Naive thymus-derived CD4-positive, alpha-beta T cell (primary cell): Measurements from ENCODE around the gene L3MBTL3. TPM values are rescaled to one million over a fixed set of nuclear protein-coding genes. Genes with fewer than 3 reads are reported as not detected.

Experiments
- ATAC-seq: fragments of 150-1000 bp; cut with Tn5 transposase; 2 replicates; pipeline ENCODE4 v1.10.0; 2021; ENCODE audit warnings: mild to moderate bottlenecking, moderate library complexity
- CTCF ChIA-PET: fragments of 350-600 bp; sonication (Branson Sonifier 250); formaldehyde crosslinking; loops from one replicate; lab custom pipeline; 2021; ENCODE audit warnings: antibody characterized with exemption; lab: Charles Lee
- POLR2A ChIA-PET: fragments of 350-600 bp; sonication (Branson Sonifier 250); formaldehyde crosslinking; loops from one replicate; lab custom pipeline; 2021; ENCODE audit warnings: antibody characterized with exemption, inconsistent platforms; lab: Charles Lee
- DNase-seq, 9 donors: peaks; one replicate each; pipeline versions ENCODE4 v3.0.0 to v3.0.0-alpha.2; 2020 to 2022; ENCODE audit warnings: mixed read lengths in 1 of 9
- H3K27ac ChIP-seq: one replicate; pipeline ENCODE4 v1.7.0; 2013; ENCODE audit warnings: mild to moderate bottlenecking, low read depth, low read length, moderate library complexity
- H3K27me3 ChIP-seq, 2 donors: one replicate each; pipeline ENCODE4 v1.7.0; 2013; ENCODE audit warnings: low read length in 2 of 2, mild to moderate bottlenecking in 2 of 2, moderate library complexity in 2 of 2; ENCODE audit not compliant: control insufficient read depth in 2 of 2, insufficient read depth in 2 of 2
- H3K36me3 ChIP-seq, 3 experiments: 1 replicate in 2 of 3; 2 replicates in 1 of 3; pipeline ENCODE4 v1.7.0; 2013; ENCODE audit warnings: low read length in 3 of 3, mild to moderate bottlenecking in 3 of 3, moderate library complexity in 1 of 3; ENCODE audit not compliant: insufficient read depth in 3 of 3, control insufficient read depth in 2 of 3
- H3K4me1 ChIP-seq, 2 donors: one replicate each; pipeline ENCODE4 v1.7.0; 2013; ENCODE audit warnings: low read length in 2 of 2, mild to moderate bottlenecking in 2 of 2, moderate library complexity in 1 of 2; ENCODE audit not compliant: control insufficient read depth in 2 of 2, insufficient read depth in 2 of 2
- H3K4me3 ChIP-seq: 2 replicates; pipeline ENCODE4 v1.7.0; 2013; ENCODE audit warnings: mild to moderate bottlenecking, low read length
- H3K9me3 ChIP-seq, 3 experiments: 1 replicate in 2 of 3; 2 replicates in 1 of 3; pipeline ENCODE4 v1.7.0; 2013; ENCODE audit warnings: low read length in 3 of 3; ENCODE audit not compliant: control insufficient read depth in 2 of 3
- H3K27ac Mint-ChIP-seq, 9 donors: one replicate each; pipeline ENCODE4 v1.8.0; 2020 to 2022; ENCODE audit warnings: mixed read lengths in 9 of 9, mild to moderate bottlenecking in 8 of 9, moderate library complexity in 5 of 9, inconsistent platforms in 2 of 9
- H3K27me3 Mint-ChIP-seq, 5 donors: one replicate each; pipeline ENCODE4 v1.8.0; 2021 to 2022; ENCODE audit warnings: mixed read lengths in 5 of 5, mild to moderate bottlenecking in 1 of 5
- H3K36me3 Mint-ChIP-seq, 5 donors: one replicate each; pipeline ENCODE4 v1.8.0; 2020 to 2022; ENCODE audit warnings: mixed read lengths in 5 of 5, mild to moderate bottlenecking in 3 of 5, inconsistent platforms in 1 of 5
- H3K4me1 Mint-ChIP-seq, 7 donors: one replicate each; pipeline ENCODE4 v1.8.0; 2020 to 2022; ENCODE audit warnings: mixed read lengths in 7 of 7, mild to moderate bottlenecking in 3 of 7, inconsistent platforms in 1 of 7
- H3K4me3 Mint-ChIP-seq, 10 donors: one replicate each; pipeline ENCODE4 v1.8.0; 2020 to 2022; ENCODE audit warnings: mild to moderate bottlenecking in 10 of 10, mixed read lengths in 10 of 10, moderate library complexity in 6 of 10, inconsistent platforms in 2 of 10
- H3K9me3 Mint-ChIP-seq, 11 donors: one replicate each; pipeline ENCODE4 v1.8.0; 2020 to 2022; ENCODE audit warnings: mixed read lengths in 11 of 11, mild to moderate bottlenecking in 4 of 11, inconsistent platforms in 1 of 11, moderate library complexity in 1 of 11
- intact Hi-C, 2 donors: fragments of 100-400 bp; cut with micrococcal nuclease; formaldehyde crosslinking; loops; one replicate each; pipeline ENCODE4 v1.15.1; 2023
- polyA plus RNA-seq, 2 donors: library from polyadenylated mRNA; unstranded; fragments of 300-500 nt; fragmentation: Illumina TruSeq; gene quantifications; one replicate each; pipeline ENCODE4 v1.2.3, GENCODE V29; 2021
- total RNA-seq, 6 experiments: library from RNA in 5 of 6; stranded (reverse) in 5 of 6; gene quantifications; 1 replicate in 5 of 6; 2 replicates in 1 of 6; pipeline ENCODE4 v1.2.3 and lab custom pipeline; 2021 to 2026

The L3MBTL3 gene
- total and polyA plus RNA-seq, 7 experiments from 2014 or later, result 4.8 to 47.5 (median 29.2) TPM

DNA sequence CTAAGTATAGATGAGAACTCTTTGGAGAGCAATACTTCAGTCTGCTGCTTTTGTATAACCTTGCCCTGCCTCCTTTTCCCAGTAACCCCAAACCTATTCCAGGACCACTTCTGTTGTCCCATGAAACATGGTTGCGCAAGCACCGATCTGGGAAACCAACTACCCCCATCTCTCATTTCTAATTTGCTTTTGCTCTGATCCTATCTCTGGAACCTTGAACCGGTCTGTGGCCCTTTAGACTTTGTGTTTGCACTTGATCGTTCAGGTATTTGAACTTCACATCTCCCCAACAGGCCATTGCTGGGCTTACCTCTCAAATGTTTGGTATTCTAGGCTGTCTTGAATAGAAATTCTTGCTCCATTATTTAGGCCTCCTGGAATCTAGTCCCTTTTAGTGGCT is 25.0 kb downstream of the L3MBTL3 start:
- ChIA-PET CTCF (interaction anchor here (0.7 kb wide), 1 partner anchor 180 kb away, joined by 3 read pairs; the partner anchor contains the start of gene SAMD3), POLR2A (no interaction called here)
- Mint-ChIP-seq H3K36me3 (peaks cover 5 to 36% (median 24%) of the 10 kb centered on the region in 5 donors), H3K4me1 (peaks cover 9 to 57% (median 34%) of the 10 kb centered on the region in 7 donors), H3K27me3 (no peaks in the 10 kb centered on the region), H3K4me3 (no peak overlapping the region), H3K9me3 (no peaks in the 10 kb centered on the region), H3K27ac (no peak overlapping the region)
- intact Hi-C loops, result loop anchor here in 1 of 2 donors (10.0 kb wide), 1 partner anchor 341 kb away; no protein-coding TSS in a partner anchor
- no peaks in the 10 kb centered on the region for H3K36me3 ChIP-seq
- H3K9me3 ChIP-seq, result no peaks in the 10 kb centered on the region
- no peak for ATAC-seq
- H3K4me3 ChIP-seq, result no peak overlapping the region
- H3K27me3 ChIP-seq, result no peaks in the 10 kb centered on the region
- H3K4me1 ChIP-seq, result no peaks in the 10 kb centered on the region
- H3K27ac ChIP-seq, result no peak overlapping the region
- DNase-seq, result no peak

- Mint-ChIP-seq H3K9me3 (no peaks in the 10 kb centered on the region), H3K36me3 (peaks cover 15 to 44% (median 34%) of the 10 kb centered on the region in 5 donors), H3K27ac (peak overlapping the region in 2 of 9 donors; percentile 46 to 55), H3K27me3 (no peaks in the 10 kb centered on the region), H3K4me3 (no peak overlapping the region), H3K4me1 (peaks cover 13 to 39% (median 22%) of the 10 kb centered on the region in 7 donors)
- Histone ChIP-seq H3K36me3 (peaks cover 0 to 20% (median 3%) of the 10 kb centered on the region in 3 experiments), H3K4me1 (no peaks in the 10 kb centered on the region), H3K27me3 (no peaks in the 10 kb centered on the region), H3K4me3 (no peak overlapping the region), H3K9me3 (no peaks in the 10 kb centered on the region), H3K27ac (no peak overlapping the region)
- CTCF ChIA-PET, result interaction anchor here (0.6 kb wide), 1 partner anchor 9 kb away, joined by 3 read pairs; no protein-coding TSS in a partner anchor
- POLR2A ChIA-PET, result no interaction called here
- ATAC-seq (no peak), DNase-seq (no peak)
- intact Hi-C loops, result loop anchor here in 1 of 2 donors (10.0 kb wide), 1 partner anchor 339 kb away; no protein-coding TSS in a partner anchor
Measured at GRCh38 chr6:130045622-130046021, 27.2 kb downstream of the L3MBTL3 start.

DNA sequence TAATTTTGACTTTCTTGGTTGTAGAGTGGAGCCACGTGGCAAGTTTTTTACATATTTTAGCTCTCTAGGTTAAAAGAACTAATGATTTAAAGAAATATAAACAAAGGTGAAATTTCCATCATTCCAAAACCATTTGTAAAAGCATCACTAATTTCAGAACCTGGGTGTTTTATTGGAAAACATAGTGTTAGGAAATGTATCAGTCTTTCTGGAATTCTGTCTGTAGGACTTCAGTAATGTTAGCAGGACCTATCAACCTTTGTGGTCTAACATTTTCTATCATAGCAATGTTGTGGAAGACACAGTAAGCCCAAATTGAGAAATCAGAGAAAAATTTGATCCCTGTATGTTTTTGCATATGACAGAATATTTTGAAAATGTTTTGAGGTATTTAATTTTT is 28.3 kb downstream of the L3MBTL3 start:
- ChIA-PET POLR2A (interaction anchor here (0.6 kb wide), 1 partner anchor 413 kb away, joined by 3 read pairs; no protein-coding TSS in a partner anchor), CTCF (interaction anchor here (0.7 to 0.9 kb wide), 2 partner anchors 151 to 338 kb away, joined by 3 to 5 read pairs; no protein-coding TSS in a partner anchor)
- no peaks in the 10 kb centered on the region for H3K27me3 ChIP-seq
- Mint-ChIP-seq H3K9me3 (no peaks in the 10 kb centered on the region), H3K27me3 (no peaks in the 10 kb centered on the region), H3K27ac (peak overlapping the region in 1 of 9 donors; percentile 12), H3K4me3 (no peak overlapping the region), H3K36me3 (peaks cover 15 to 48% (median 29%) of the 10 kb centered on the region in 5 donors), H3K4me1 (peaks cover 11 to 28% (median 15%) of the 10 kb centered on the region in 7 donors)
- no peaks in the 10 kb centered on the region for H3K9me3 ChIP-seq
- peaks cover 2 to 30% (median 6%) of the 10 kb centered on the region in 3 experiments for H3K36me3 ChIP-seq
- H3K4me3 ChIP-seq, result no peak overlapping the region
- no peak overlapping the region for H3K27ac ChIP-seq
- no peaks in the 10 kb centered on the region for H3K4me1 ChIP-seq
- ATAC-seq (no peak), DNase-seq (no peak)
- intact Hi-C loops, result loop anchor here (1.0 to 10.0 kb wide), 4 partner anchors 236 to 826 kb away; no protein-coding TSS in a partner anchor

DNA sequence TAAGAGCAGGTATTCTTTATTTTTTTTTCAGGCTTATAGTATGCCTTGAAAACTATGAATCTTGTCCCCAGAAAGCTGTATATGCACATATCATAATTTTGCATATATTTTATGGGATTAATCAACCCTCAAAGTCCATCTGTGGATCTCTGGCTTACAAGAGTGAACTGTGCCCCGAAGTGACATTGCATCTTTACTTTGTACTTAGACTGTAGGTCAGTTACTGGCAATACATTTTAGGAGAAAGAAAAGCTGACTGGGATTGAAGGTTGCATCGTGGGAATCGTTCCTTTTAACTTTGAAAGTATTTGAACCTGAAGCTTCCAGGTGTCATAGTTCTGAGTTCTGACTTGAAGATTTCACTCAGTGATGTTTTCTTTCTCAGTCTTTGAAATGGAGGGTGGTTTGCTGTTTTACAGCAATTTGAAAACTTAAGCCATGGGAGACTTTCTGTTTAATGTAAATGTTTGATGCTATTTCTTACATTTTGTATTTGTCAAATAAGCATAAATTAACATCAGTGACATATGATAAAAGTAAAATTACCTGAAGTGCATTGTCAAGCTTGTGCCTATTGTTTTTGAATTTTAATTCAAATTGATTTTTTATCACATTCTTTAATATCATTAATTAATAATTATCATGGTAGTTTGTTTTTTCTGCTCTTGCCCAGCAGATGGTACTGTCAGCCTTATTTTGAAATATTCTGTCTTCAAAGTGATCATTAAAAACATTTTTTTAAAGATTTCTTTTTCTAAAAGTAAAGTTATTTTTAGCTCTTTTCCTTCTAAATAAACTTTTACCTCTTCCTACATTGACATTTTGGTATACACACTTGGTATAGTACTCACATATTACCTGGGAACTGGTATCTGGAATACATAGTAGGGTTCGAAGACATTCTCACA is 29.0 kb downstream of the L3MBTL3 start:
- Mint-ChIP-seq H3K27ac (peak overlapping the region in 2 of 9 donors; percentile 12 to 24), H3K36me3 (peaks cover 15 to 50% (median 31%) of the 10 kb centered on the region in 5 donors), H3K4me3 (no peak overlapping the region), H3K27me3 (no peaks in the 10 kb centered on the region), H3K4me1 (peaks cover 9 to 27% (median 15%) of the 10 kb centered on the region in 7 donors), H3K9me3 (no peaks in the 10 kb centered on the region)
- intact Hi-C loops, result loop anchor here (1.0 to 10.0 kb wide), 4 partner anchors 235 to 825 kb away; no protein-coding TSS in a partner anchor
- ChIA-PET CTCF (interaction anchor here (0.7 to 1.2 kb wide), 4 partner anchors 152 to 337 kb away, joined by 3 to 5 read pairs (median 3); no protein-coding TSS in a partner anchor), POLR2A (interaction anchor here (1.3 kb wide), 1 partner anchor 10 kb away, joined by 4 read pairs; no protein-coding TSS in a partner anchor)
- DNase-seq (no peak), ATAC-seq (no peak)
- H3K4me3 ChIP-seq, result no peak overlapping the region
- H3K4me1 ChIP-seq, result no peaks in the 10 kb centered on the region
- no peaks in the 10 kb centered on the region for H3K27me3 ChIP-seq
- H3K27ac ChIP-seq, result no peak overlapping the region
- H3K36me3 ChIP-seq, result peaks cover 4 to 37% (median 6%) of the 10 kb centered on the region in 3 experiments
- no peaks in the 10 kb centered on the region for H3K9me3 ChIP-seq

DNA sequence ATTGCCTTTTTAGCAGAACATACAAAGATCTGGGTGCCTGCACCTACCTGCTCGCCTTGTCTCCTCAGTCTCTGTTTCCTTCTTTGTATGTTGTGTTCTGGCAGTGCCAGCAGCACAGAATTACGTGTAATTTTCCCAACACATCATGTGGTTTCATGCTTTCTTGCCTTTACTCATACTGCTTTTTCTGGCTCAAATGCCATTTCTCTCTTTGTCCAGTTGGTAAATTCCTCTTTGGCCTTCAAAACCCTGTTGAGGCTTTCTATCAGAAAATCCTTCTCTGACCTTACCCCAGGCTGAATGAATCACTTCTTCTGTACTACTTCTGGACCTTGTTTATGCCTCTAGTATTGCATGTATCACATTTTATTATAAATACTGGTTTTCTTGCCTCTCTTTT is 31.8 kb downstream of the L3MBTL3 start:
- Mint-ChIP-seq H3K4me3 (no peak overlapping the region), H3K36me3 (peaks cover 30 to 60% (median 42%) of the 10 kb centered on the region in 5 donors), H3K9me3 (no peaks in the 10 kb centered on the region), H3K4me1 (peaks cover 6 to 35% (median 22%) of the 10 kb centered on the region in 7 donors), H3K27ac (peak overlapping the region in 2 of 9 donors; percentile 2 to 13), H3K27me3 (no peaks in the 10 kb centered on the region)
- Histone ChIP-seq H3K4me3 (no peak overlapping the region), H3K9me3 (no peaks in the 10 kb centered on the region), H3K27me3 (no peaks in the 10 kb centered on the region), H3K27ac (no peak overlapping the region), H3K4me1 (no peaks in the 10 kb centered on the region), H3K36me3 (peaks cover 9 to 59% (median 12%) of the 10 kb centered on the region in 3 experiments)
- ATAC-seq (no peak), DNase-seq (no peak)
- intact Hi-C loops, result no loop called here
- CTCF ChIA-PET, result no interaction called here
- POLR2A ChIA-PET, result interaction anchor here (1.0 kb wide), 1 partner anchor 10 kb away, joined by 3 read pairs; no protein-coding TSS in a partner anchor

DNA sequence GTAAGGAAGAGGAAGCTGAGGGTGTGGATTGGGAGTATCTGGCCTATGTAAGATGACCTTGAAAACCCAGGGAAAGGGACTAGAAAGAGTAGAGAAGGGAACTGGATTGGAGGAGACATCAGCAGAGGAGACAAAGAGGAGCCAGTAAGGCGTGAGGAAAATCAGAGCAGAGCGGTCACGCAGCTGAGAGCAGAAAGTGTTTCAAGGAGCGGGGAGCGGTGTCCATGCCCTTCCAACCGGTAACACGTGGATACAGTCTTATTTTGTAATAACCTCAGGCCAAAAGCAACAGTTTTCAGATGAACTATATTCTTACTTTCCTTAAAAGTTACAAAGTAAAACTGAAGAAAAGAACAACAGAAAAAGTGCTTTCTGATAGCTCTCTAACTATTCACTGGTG is 36.3 kb downstream of the L3MBTL3 start:
- H3K9me3 ChIP-seq, result no peaks in the 10 kb centered on the region
- Mint-ChIP-seq H3K27me3 (no peaks in the 10 kb centered on the region), H3K36me3 (peaks cover 46 to 73% (median 60%) of the 10 kb centered on the region in 5 donors), H3K4me1 (peaks cover 13 to 35% (median 27%) of the 10 kb centered on the region in 7 donors), H3K9me3 (no peaks in the 10 kb centered on the region), H3K4me3 (no peak overlapping the region), H3K27ac (peak overlapping the region in 6 of 9 donors; percentile 7 to 63 (median 27))
- no peak overlapping the region for H3K4me3 ChIP-seq
- POLR2A ChIA-PET, result no interaction called here
- intact Hi-C loops, result loop anchor here in 1 of 2 donors (2.0 kb wide), 1 partner anchor 14 kb away; no protein-coding TSS in a partner anchor
- H3K27ac ChIP-seq, result no peak overlapping the region
- peaks cover 18 to 70% (median 21%) of the 10 kb centered on the region in 3 experiments for H3K36me3 ChIP-seq
- H3K27me3 ChIP-seq, result no peaks in the 10 kb centered on the region
- ATAC-seq (no peak), DNase-seq (no peak)
- CTCF ChIA-PET, result interaction anchor here (0.6 kb wide), 1 partner anchor 9 kb away, joined by 3 read pairs; no protein-coding TSS in a partner anchor
- H3K4me1 ChIP-seq, result peaks cover 0 to 5% of the 10 kb centered on the region in 2 donors
